Epidermal melanocyte (primary cell): ENCODE results near the gene TROAP.
"Not testable (repeated sequence)": the region's sequence is repeated elsewhere in the genome, so short reads cannot be mapped to it uniquely, and the experiment has no call there.

Experiments used
- DNase-seq: peaks from one replicate; pipeline ENCODE4 v3.0.0; 2011; ENCODE audit warnings: low spot score; ENCODE audit not compliant: insufficient read length

The TROAP gene, protein sequence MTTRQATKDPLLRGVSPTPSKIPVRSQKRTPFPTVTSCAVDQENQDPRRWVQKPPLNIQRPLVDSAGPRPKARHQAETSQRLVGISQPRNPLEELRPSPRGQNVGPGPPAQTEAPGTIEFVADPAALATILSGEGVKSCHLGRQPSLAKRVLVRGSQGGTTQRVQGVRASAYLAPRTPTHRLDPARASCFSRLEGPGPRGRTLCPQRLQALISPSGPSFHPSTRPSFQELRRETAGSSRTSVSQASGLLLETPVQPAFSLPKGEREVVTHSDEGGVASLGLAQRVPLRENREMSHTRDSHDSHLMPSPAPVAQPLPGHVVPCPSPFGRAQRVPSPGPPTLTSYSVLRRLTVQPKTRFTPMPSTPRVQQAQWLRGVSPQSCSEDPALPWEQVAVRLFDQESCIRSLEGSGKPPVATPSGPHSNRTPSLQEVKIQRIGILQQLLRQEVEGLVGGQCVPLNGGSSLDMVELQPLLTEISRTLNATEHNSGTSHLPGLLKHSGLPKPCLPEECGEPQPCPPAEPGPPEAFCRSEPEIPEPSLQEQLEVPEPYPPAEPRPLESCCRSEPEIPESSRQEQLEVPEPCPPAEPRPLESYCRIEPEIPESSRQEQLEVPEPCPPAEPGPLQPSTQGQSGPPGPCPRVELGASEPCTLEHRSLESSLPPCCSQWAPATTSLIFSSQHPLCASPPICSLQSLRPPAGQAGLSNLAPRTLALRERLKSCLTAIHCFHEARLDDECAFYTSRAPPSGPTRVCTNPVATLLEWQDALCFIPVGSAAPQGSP

DNA sequence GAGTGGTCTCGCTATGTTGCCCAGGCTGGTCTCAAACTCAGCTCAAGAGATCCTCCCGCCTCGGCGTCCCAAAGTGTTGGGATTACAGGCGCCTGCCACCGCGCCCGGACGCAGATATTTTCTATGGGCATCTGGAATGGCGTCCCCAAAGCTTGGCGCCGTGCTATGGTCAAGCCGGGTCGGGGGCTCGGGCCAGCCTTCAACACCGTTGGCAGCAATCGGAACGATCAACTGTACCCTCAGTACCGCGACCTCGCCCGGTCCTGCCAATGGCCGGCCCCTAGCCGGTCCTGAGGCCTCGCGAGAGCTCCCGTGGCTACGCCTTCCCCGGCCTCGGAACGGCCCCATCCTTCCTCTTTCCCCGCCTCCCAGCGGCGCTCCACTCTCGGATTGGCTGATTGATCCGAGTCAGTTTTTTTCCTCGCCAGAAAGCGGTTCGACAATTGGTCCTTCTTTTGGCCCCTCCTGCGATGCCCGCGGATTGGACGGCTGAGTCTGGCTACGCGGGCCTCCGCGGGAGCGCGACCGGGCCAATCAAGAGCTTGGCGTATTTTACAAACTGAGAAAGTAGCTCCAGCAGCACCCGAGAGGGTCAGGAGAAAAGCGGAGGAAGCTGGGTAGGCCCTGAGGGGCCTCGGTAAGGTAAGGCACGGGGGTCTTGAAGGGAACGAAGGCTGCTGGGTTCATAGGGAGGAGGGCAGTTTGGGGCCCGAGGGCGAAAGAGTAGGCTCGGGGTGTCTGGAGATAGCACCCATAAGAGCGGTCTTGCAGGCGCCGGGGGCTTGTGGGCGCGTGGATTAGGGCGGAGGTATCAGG is at the start of gene TROAP:
Gene TROAP (plus strand): TSS at position 548 of the 816 bp plus-strand sequence. CDS start 354 bp downstream, outside the sequence.
- peak; percentile 99 for DNase-seq

DNA sequence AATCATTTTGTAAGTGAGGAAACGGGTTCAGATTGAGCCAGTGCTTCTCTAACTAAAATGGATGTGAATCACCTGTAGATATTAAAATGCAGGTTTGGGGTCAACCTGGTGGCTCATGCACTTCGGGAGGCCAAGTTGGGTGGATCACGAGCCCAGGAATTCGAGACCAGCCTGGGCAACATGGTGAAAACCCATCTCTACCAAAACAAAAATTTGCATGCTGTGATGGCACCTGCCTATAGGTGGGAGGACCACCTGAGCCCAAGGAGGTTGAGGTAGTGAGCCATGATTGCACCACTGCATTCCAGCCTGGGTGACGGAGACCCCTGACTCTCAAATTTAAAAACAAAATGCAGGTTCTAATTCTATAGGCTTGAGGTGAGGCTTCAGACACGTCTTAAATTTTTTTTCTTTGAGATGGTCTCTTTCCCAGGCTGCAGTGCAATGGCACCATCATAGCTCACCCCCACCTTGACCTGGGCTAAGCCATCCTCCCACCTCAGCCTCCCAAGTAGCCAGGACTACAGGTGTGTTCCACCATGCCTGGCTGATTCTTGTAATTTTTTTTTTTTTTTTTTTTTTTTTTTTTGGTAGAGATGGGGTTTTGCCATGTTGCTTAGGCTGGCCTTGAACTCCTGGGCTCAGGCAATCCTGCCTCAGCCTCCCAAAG is 49.2 kb upstream of the TROAP start:
- no peak for DNase-seq

DNA sequence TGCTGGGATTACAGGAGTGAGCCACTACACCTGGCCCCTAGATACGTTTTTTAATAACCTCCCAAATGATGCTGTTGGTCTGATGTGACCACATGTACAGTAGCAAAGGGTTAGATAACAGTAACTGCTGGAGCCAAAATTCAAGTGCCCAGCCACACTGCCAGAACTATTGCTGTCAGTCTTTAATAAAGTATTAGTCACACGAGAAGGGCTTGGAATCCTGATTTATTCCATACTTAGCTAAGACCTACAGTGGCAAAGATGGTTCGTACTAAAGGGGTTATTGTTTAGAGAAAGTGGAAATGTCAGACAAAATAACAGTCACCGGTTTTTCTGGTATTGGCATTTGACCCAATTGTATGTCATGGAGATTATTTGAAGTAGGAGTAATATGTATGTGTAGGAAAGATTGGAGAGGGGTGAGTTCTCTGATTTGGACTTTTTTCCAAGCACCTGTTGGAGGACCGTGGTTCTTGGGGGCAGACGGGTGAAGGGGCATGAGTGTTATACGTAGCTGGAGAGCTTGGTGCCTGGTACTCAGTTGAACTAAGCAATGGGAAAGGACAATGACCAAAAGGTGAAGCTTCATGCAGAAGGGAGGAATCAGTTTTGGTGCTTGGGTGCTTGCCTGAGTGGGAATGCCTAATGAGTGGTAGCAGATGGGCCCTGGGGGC is 48.5 kb upstream of the TROAP start:
- DNase-seq: no peak

- peak; percentile 12 for DNase-seq
Measured at GRCh38 chr12:49276304-49277290, 46.5 kb upstream of the TROAP start.

DNA sequence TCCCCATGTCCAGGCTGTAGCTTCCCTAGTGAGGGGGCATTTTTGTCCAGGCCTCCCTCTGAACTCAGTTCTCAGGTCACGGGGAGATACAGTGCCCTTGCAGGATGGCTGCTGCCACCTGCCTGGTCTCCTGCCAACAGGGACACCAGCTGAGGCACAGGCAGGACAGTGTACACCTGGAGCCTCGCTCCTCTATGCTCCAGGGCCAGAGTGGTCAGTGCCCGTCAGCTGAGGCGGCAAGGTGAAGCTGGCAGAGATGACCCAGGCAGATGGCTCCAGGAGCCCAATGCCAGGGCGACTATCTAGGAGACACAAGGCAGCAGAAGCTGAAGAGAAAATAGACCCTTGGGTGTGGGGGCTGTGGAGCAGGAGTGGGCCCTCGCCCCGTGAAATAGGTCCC is 45.6 kb upstream of the TROAP start:
- no peak for DNase-seq

GRCh38 chr12:49279706-49280159 is 43.3 kb upstream of the TROAP start:
- no peak for DNase-seq

GRCh38 chr12:49280545-49280944 is 42.5 kb upstream of the TROAP start:
- DNase-seq: not testable (repeated sequence)

- no peak for DNase-seq
Measured at GRCh38 chr12:49282302-49282701, 40.8 kb upstream of the TROAP start.

GRCh38 chr12:49282740-49283375 is 40.2 kb upstream of the TROAP start:
- DNase-seq: not testable (repeated sequence)

DNA sequence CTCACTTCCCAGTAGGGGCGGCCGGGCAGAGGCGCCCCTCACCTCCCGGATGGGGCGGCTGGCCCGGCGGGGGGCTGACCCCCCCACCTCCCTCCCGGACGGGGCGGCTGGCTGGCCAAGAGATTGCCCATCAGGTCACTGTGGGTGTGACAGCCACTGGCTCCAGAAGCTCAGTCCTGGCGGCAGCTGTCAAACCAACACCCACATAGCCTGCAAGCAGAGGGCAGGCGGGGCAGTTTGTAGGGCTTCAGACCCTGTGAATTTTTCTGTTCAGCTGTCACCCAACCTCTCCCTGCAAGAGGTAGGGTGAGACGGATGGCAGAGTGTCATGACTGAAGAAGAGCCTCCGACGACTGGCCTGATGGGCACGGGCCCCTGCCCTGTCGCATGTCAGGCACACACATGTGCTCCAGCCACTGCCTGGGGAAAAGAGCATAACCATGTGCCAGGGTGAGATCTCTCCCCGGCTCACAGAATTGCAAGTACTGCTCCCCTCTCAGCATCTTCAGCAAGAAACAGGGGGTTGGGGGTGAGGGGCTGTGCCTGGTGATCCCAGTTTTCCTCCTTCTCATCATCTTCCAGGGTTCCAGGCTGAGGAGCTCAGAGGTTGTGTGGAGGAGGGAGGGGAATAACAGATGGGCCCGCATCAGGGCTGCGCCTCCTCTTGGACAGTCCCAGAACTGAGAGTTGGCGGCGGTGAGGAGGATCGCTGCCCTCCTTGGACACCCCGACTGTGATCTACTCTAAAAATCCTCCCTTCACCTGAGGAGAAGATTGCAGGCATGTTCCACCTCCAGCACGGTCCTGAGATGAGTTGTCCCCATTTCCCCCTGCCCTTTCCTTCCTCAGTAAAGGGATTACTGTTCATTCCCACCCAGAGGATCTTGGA is 39.3 kb upstream of the TROAP start:
- DNase-seq: no peak

DNA sequence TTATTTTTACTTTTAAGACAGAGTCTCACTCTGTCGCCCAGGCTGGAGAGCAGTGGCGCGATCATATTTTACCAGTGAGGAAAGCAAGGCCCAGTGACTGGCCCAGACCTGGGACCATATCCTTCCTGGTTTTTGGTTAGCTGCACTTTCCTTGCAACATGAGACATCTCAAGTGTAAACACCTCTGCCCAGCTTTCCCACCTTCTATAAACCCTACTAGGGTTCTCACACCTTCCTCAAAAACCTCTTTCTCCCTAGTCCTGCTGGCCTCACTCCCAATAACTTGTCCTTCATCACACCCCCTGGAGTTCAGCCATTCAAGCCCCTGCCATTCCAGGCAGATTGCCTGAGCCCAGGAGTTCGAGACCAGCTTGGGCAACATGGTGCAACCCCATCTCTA is 38.4 kb upstream of the TROAP start:
- no peak for DNase-seq

DNA sequence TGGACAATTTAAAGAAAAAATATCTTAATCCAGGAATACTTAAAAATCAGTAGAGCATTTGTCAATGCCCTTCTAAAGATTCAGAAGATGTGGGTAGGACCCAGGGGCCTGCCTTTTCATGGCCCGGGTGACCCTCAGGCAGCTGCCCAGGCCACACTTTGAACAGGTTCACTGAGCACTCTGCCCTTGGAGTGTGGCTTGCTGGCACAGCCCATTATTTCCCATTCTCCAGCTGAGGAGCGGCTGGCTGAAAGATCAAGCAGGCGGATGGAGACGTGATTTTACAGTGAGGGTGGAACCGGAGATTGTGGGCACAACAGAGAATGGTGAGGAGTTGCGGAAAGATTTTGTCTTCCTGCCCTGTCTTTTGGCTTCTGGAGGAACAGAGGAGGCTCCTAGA is 35.2 kb upstream of the TROAP start:
- no peak for DNase-seq

- DNase-seq: peak; percentile 74
Measured at GRCh38 chr12:49288412-49288853, 34.6 kb upstream of the TROAP start.

- DNase-seq: no peak
Measured at GRCh38 chr12:49288922-49289555, 34.0 kb upstream of the TROAP start.

- no peak for DNase-seq
Measured at GRCh38 chr12:49292729-49293055, 30.4 kb upstream of the TROAP start.

- DNase-seq: no peak
Measured at GRCh38 chr12:49293056-49293956, 29.7 kb upstream of the TROAP start.
